ENCODE results near the gene ATG10.
A peak's percentile ranks its signal among the peaks of the same experiment; 100 is the strongest.

The ATG10 gene

GRCh38 chr5:82156874-82157273 is 185.1 kb downstream of the ATG10 start:
- no peak overlapping the region for H3K4me3 ChIP-seq (ENCODE audit: low read depth, low read length)
- TF ChIP-seq CTCF (IDR thresholded peaks at IDR 0.05; ENCODE audit: control insufficient read depth, extremely low read depth, insufficient read depth): no peak
- no peak for DNase-seq (ENCODE audit: low read depth)

GRCh38 chr5:82158755-82159413 is 187.1 kb downstream of the ATG10 start:
- no peak for DNase-seq (ENCODE audit: low read depth)
- no peak for TF ChIP-seq CTCF (IDR thresholded peaks at IDR 0.05; ENCODE audit: control insufficient read depth, extremely low read depth, insufficient read depth)

DNA sequence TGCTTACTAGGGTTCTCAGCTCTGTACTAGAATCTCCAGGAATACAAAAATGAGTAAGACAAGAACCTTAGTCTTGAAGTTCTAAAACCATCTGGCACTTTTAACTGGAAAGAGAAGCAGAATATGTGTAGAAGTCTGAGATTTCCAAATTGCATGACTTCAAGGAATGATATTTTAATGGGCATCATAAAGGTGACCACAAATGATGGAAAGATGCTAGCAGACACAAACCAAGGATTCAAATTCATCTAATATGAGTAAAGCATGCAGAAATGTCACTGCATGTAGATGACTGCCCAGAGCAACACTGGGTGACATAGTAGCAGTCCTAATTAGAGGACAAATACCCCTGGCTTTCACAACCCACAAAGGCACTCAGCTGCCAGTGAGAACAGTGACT is 189.1 kb downstream of the ATG10 start:
- DNase-seq (ENCODE audit: low read depth): no peak
- no peak overlapping the region for H3K4me3 ChIP-seq (ENCODE audit: low read depth, low read length)
- no peak for TF ChIP-seq CTCF (IDR thresholded peaks at IDR 0.05; ENCODE audit: control insufficient read depth, extremely low read depth, insufficient read depth)

More at GRCh38 chr5:82158755-82159413, 187.1 kb downstream of the ATG10 start:
- H3K4me3 ChIP-seq (ENCODE audit: low read depth, low read length): no peak overlapping the region

GRCh38 chr5:82162573-82162972 is 190.8 kb downstream of the ATG10 start:
- H3K4me3 ChIP-seq (ENCODE audit: low read depth, low read length): no peak overlapping the region
- DNase-seq (ENCODE audit: low read depth): no peak
- no peak for TF ChIP-seq CTCF (IDR thresholded peaks at IDR 0.05; ENCODE audit: control insufficient read depth, extremely low read depth, insufficient read depth)

DNA sequence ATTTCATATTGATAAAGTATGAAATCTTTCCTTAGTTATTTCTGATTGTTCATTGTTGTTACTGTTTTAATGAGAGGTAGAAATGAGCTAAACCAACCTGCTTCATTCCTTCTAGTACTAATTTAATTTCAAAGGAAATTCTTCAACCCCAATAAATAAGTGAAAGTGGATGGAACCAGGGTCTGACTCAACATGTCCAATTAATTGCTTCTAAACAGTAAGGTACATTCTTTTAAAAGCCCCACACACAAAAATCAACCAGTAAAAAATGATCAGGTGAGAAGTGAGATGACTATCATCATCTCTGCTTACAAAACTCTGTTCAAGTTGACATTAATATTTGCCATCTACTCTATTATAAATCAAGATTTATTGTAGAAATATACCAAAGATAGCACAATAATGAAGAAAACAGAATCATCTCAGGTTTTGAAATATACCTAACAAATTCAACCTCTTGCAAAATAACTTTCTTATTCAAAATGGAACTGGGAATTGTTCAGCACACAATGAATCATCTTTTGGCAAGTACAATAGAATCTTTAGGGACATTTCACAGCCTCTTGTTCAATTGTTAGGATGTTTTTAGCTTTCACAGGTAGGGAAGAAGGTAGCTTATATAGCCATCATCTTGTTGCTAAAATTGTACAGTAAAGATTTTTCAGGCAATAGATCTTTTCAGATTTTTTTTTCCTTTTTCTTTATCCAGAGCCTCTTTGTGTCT is 191.8 kb downstream of the ATG10 start:
- no peak for TF ChIP-seq CTCF (IDR thresholded peaks at IDR 0.05; ENCODE audit: control insufficient read depth, extremely low read depth, insufficient read depth)
- DNase-seq (ENCODE audit: low read depth): no peak
- H3K4me3 ChIP-seq (ENCODE audit: low read depth, low read length): no peak overlapping the region

DNA sequence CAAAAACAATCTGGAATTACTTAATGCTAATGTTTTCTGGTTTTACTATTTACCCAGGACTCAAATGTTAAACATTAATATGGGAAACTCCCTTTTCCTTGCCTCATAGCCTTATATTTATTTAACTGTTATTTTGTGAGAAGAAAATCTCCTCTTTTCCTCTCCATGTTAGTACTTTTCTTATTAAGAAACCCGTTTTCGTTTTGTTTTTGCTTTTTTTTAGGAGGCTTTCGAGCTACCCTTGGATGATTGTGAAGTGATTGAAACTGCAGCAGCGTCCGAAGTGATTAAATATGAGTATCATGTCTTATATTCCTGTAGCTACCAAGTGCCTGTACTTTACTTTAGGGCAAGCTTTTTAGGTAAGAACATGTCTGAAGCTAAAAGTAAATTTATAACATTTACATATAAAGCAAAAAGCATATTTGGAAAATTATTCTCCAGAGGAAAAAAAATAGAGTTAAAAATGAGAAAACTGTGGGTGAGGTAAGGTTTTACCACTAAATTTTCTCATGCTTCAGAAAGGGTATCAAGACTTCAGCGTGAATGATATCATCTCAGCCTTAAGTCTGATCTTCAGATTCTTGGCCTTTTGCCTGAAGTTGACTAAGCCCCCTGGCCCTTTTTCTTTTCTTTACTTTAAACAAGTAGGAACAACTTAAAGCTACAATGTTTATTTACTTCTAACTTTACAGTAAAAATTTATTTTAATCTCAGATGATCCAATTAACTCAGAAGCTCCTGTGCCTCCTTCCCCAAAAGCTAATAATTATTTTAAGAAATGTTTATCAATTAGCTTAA is 192.6 kb downstream of the ATG10 start:
- no peak overlapping the region for H3K4me3 ChIP-seq (ENCODE audit: low read depth, low read length)
- TF ChIP-seq CTCF (IDR thresholded peaks at IDR 0.05; ENCODE audit: control insufficient read depth, extremely low read depth, insufficient read depth): no peak
- DNase-seq (ENCODE audit: low read depth): peak; percentile 64

All from LNCaP clone FGC (cell line).